Measurements from ENCODE around the gene EIF3B. TPM values are rescaled to one million over a fixed set of nuclear protein-coding genes. Genes with fewer than 3 reads are reported as not detected.
A peak's percentile ranks its signal among the peaks of the same experiment; 100 is the strongest.

Gene EIF3B
- total RNA-seq, 2 experiments from 2014 or later = 181 to 225 TPM

DNA sequence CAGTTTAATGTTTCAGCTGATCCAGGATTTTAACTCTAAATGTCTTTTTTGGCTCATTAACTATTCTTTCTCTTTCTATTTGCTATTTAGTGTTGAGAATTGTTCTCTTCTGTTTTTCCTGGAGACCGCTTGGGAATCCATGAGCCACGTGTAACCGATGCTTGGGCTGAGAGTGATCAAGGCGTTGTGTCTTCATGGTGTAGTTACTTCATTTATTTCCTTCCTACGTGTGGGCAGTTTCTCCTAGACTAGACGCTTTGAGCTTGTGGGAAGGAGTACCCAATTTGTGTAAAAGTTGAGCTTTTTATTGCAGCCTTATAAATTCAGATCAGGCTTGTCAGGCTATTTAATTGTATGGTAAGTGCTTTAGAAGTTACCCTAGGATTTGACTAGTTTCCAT, 2.9 kb downstream of the EIF3B start:
- Histone ChIP-seq H3K4me3 (ENCODE audit: low read depth, low read length, poor library complexity, severe bottlenecking) (no peak overlapping the region), H3K9me2 (ENCODE audit: insufficient read depth, low read length) (no peaks in the 10 kb centered on the region), H3K79me2 (ENCODE audit: insufficient read depth, low read depth, low read length) (peaks cover 76% of the 10 kb centered on the region), H3K27ac (ENCODE audit: low read depth, low read length, poor library complexity, severe bottlenecking) (no peak overlapping the region), H3K4me2 (ENCODE audit: low read length) (peak overlapping the region; percentile 79; the same call in 1 of the 2 replicates), H3K9me3 (ENCODE audit: low read length) (no peaks in the 10 kb centered on the region), H4K20me1 (ENCODE audit: insufficient read depth, low read length) (peaks cover 38% of the 10 kb centered on the region), H3K4me1 (ENCODE audit: insufficient read depth, low read length, poor library complexity, severe bottlenecking) (peaks cover 20% of the 10 kb centered on the region), H2AFZ (ENCODE audit: low read length) (no peak overlapping the region), H3K36me3 (ENCODE audit: insufficient read depth, low read length) (peaks cover 60% of the 10 kb centered on the region)
- ChIA-PET CTCF (ENCODE audit: unreplicated experiment) (no interaction called here), POLR2A (interaction anchor here (0.9 kb wide), 1 partner anchor 42 kb away, joined by 3 read pairs; no protein-coding TSS in a partner anchor)
- no peak for DNase-seq (ENCODE audit: low spot score)
- no TSS peak for BruUV-seq (replicated peaks)
- TF ChIP-seq CTCF (conservative IDR thresholded peaks at IDR 0.05; ENCODE audit: low read length) = no peak
- TF ChIP-seq EZH2phosphoT487 (IDR thresholded peaks at IDR 0.05; ENCODE audit: borderline replicate concordance, low read depth, low read length) = no peak
- intact Hi-C loops (cut with micrococcal nuclease; ENCODE audit: unreplicated experiment) = loop anchor here (10.0 kb wide), 1 partner anchor 783 kb away; the partner anchor contains the start of gene PSMG3

GRCh38 chr7:2358968-2359527, 4.4 kb downstream of the EIF3B start:
- CTCF ChIA-PET (ENCODE audit: unreplicated experiment) = no interaction called here
- H3K4me3 ChIP-seq (ENCODE audit: low read depth, low read length, poor library complexity, severe bottlenecking) = no peak overlapping the region
- POLR2A ChIA-PET = no interaction called here
- peaks cover 75% of the 10 kb centered on the region for H3K36me3 ChIP-seq (ENCODE audit: insufficient read depth, low read length)
- DNase-seq (ENCODE audit: low spot score) = no peak
- no peak overlapping the region for H3K27ac ChIP-seq (ENCODE audit: low read depth, low read length, poor library complexity, severe bottlenecking)
- H3K4me2 ChIP-seq (ENCODE audit: low read length) = no peak overlapping the region
- intact Hi-C loops (cut with micrococcal nuclease; ENCODE audit: unreplicated experiment) = loop anchor here (10.0 kb wide), 1 partner anchor 784 kb away; the partner anchor contains the start of gene PSMG3
- no TSS peak for BruUV-seq (replicated peaks)
- H2AFZ ChIP-seq (ENCODE audit: low read length) = no peak overlapping the region
- peaks cover 43% of the 10 kb centered on the region for H4K20me1 ChIP-seq (ENCODE audit: insufficient read depth, low read length)
- TF ChIP-seq EZH2phosphoT487 (IDR thresholded peaks at IDR 0.05; ENCODE audit: borderline replicate concordance, low read depth, low read length) = no peak
- TF ChIP-seq CTCF (conservative IDR thresholded peaks at IDR 0.05; ENCODE audit: low read length) = no peak
- H3K79me2 ChIP-seq (ENCODE audit: insufficient read depth, low read depth, low read length) = peaks cover 64% of the 10 kb centered on the region
- no peaks in the 10 kb centered on the region for H3K9me3 ChIP-seq (ENCODE audit: low read length)
- peaks cover 11% of the 10 kb centered on the region for H3K4me1 ChIP-seq (ENCODE audit: insufficient read depth, low read length, poor library complexity, severe bottlenecking)
- H3K9me2 ChIP-seq (ENCODE audit: insufficient read depth, low read length) = no peaks in the 10 kb centered on the region

DNA sequence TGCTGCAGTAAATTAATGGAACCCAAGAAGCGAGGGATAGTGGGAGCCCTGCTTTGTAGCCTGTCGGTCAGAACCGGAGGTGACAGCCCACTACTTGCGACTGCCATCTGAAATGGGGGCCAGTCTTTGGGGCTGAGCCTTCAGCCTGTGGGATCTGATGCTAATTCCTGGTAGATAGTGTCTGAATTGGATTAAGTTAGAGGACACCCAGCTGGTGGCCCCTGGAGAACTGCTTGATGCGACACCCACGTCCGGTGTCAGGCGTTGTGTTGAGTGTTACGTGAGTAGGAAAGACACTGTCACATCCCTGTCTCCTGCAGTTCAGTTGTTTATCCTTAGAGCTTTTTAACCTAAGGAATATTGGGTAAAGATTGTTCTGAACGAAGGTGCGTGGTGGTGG, 5.0 kb downstream of the EIF3B start:
- BruUV-seq (replicated peaks) = no TSS peak
- H3K4me3 ChIP-seq (ENCODE audit: low read depth, low read length, poor library complexity, severe bottlenecking) = no peak overlapping the region
- TF ChIP-seq CTCF (conservative IDR thresholded peaks at IDR 0.05; ENCODE audit: low read length) = no peak
- no peak for TF ChIP-seq EZH2phosphoT487 (IDR thresholded peaks at IDR 0.05; ENCODE audit: borderline replicate concordance, low read depth, low read length)
- no peak for DNase-seq (ENCODE audit: low spot score)
- no peak overlapping the region for H3K4me2 ChIP-seq (ENCODE audit: low read length)
- H3K4me1 ChIP-seq (ENCODE audit: insufficient read depth, low read length, poor library complexity, severe bottlenecking) = peaks cover 11% of the 10 kb centered on the region
- no peaks in the 10 kb centered on the region for H3K9me3 ChIP-seq (ENCODE audit: low read length)
- POLR2A ChIA-PET = no interaction called here
- CTCF ChIA-PET (ENCODE audit: unreplicated experiment) = no interaction called here
- no peak overlapping the region for H2AFZ ChIP-seq (ENCODE audit: low read length)
- H3K36me3 ChIP-seq (ENCODE audit: insufficient read depth, low read length) = peaks cover 81% of the 10 kb centered on the region
- H3K79me2 ChIP-seq (ENCODE audit: insufficient read depth, low read depth, low read length) = peaks cover 64% of the 10 kb centered on the region
- intact Hi-C loops (cut with micrococcal nuclease; ENCODE audit: unreplicated experiment) = loop anchor here (10.0 kb wide), 1 partner anchor 785 kb away; the partner anchor contains the start of gene PSMG3
- H3K27ac ChIP-seq (ENCODE audit: low read depth, low read length, poor library complexity, severe bottlenecking) = no peak overlapping the region
- no peaks in the 10 kb centered on the region for H3K9me2 ChIP-seq (ENCODE audit: insufficient read depth, low read length)
- H4K20me1 ChIP-seq (ENCODE audit: insufficient read depth, low read length) = peaks cover 43% of the 10 kb centered on the region

Measured in OCI-LY7 (cell line).